T-helper 1 cell treated with Interleukin-12 subunit alpha and Interleukin-12 subunit beta and Interleukin-4 antibody, amounts not matched to agents 30 ng/mL and 1 ng/mL, for 36 hours (primary cell): ENCODE measurements around the gene ELN. TPM values are rescaled to one million over a fixed set of nuclear protein-coding genes. Genes with fewer than 3 reads are reported as not detected.

Source experiments
- intact Hi-C: fragments of 100-400 bp; cut with micrococcal nuclease; formaldehyde crosslinking; loops from one replicate; pipeline ENCODE4 v1.15.1; 2024
- total RNA-seq: library from RNA; stranded (reverse); gene quantifications from 2 replicates; pipeline ENCODE4 v1.2.3, GENCODE V29; 2022

The ELN gene
- total RNA-seq, 1 donor from 2014 or later = not detected

DNA sequence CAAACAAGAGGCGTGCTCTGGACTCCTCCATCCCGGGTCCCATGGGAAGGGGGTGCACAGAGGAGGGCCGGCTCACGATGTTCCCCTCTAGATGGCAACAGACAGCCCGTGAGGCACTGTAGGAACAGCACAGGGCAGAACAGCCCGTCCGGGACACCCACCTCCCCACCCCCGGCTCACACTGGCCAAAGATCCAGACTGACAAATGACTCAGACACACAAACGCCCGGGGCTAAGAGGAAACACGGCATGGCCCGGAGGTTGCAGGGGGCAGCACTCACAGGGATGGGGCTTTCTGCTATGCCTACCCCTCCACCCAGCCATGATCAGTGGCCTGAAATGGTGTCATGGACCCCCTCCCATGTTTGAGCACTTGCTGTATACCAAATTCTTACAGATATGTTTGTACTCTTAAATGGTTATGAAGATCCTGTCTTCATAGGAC lies 4.9 kb upstream of the ELN start:
- intact Hi-C loops = no loop called here

DNA sequence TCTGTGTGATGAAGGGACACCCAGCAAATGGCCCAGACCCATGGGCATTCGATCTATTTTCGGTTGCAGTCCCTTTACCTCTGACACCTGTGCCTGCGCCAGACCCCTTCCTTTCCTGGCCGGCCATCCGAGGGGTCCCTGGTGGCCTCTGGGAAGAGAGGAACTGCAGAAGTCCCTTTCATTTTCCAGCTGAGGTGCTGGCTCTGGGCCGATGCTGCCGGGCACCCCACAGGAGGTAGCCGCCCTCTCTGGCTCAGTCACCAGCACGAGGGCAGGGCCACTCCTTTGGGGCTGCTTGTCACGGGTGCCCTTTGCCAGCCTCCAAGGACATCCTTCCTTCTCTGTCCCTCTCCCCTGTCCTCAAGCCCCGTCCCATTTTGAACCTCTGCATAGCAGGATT lies 4.2 kb upstream of the ELN start:
- intact Hi-C loops = no loop called here

DNA sequence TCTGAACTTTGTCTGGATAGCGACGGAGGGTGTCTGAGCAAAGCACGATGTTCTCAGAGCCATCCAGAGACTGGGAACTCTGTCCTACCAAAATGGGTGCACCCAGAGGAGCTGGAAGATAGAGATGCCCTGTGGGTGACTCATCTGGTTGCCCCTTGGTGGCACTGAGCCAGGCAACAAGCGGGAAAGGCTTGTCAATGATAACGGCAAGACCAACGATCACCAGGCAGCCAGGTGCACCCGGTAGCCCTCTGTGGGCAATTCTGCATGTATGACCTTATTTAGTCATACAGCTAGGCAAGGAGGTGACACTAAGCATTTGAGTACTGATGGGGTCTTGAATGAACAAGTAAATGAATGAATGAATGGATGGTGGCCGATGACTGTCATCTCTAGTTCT lies 2.8 kb upstream of the ELN start:
- intact Hi-C loops = no loop called here

DNA sequence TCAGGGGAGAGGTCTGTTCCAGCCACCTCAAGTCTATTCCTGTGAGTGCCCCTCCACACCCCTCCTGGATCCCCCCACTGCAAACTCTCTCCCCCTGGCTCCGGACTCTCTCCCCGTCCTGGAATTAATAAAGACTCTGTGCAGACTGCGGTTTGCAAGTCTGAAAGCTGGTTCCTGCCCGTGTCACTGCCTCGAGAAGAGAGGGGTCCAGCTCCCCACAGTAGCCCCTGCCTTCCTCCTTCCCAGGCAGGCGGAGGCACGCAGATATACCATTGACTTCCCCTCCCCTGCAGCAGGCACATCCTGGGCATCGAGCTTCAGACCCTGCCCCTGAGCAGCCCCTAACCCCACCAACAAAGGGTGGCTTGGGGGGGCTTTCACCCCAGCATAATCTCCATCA lies 2.2 kb upstream of the ELN start:
- intact Hi-C loops = no loop called here

DNA sequence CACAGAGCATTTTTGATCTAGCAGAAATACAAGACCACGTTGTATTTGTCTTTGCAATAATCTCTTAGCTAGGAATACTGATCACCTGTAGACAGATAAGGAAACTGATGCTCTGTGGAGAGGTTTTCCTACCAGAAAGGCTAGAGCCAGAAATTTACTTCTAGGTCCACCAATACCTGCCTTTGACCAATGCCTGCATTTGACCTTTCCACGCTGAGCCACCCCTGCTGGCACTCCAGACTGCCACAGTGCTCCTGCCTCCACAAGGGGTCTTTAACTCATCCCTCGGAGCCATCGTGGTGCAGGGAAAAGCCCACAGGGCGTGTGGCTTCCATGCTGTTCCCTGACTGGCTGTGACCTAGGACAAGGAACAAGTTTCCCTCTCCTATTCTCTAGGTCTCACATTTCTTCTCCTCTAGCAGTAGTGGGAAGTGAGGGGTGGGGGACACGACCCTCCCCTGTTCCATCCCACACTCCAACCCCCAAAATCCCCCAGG lies 1.5 kb upstream of the ELN start:
- intact Hi-C loops = no loop called here

DNA sequence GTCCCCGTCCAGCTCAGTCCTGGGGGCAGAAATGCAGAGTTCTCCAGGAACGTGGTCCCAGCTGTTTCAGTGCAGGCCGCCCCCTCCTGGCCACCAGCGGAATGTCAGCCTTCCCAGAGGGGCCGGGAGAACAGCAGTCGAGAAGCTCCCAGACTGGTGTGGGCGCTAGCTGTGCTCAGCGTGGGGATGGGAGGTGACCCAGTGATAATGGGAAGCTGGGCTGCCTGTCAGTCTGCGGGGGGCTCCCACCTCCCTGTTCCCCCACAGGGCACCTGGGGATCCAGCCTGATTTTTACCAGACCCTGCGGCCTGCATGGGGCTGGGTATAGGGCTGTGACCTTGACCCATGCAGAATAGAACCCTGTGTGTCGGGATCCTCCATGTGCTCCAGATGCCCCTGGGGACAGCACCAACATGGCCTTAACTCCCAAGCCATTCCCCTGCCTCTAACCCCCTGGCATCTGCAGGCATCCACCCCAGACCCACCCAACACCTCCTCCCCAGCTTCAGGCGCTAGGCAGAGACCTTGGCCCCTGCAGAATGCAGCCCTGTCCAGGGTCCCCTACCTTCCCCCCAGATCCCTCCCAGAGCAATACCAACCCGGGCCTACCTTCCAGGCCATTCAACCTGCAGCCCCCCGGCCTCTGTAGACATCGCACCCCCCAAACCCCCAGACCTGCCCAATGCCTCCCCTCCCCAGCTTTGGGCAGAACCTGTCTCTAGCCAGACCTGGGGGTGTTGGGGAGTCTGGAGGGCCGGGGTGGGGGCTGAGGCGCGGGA lies 880 bp upstream of the ELN start:
- intact Hi-C loops = no loop called here

DNA sequence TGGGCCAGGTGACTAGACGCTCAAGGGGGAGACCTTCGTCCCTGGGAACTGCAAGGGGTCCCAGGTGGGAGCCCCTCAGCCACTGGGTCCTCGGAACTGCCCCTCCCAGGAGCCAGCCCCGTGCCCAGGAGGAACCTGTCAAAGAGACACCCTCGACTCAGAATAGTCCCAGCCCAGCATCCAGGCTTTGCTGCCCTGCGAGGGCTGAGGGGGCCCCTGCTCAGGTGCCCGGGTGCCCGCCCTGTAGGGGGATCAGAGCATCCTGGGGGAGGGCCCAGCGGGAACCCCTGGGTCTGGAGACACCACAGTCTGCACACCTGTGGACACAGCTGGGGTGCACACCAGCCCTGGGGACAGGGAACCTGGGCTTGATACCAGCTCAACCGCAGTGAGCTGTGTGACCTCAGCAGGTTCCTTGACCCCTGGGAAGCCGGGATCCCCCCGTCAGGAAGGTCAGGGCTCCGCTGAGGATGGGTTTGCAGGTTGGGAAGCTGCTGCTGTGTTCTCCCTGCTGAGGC lies 407 bp downstream of the ELN start:
- intact Hi-C loops = no loop called here

DNA sequence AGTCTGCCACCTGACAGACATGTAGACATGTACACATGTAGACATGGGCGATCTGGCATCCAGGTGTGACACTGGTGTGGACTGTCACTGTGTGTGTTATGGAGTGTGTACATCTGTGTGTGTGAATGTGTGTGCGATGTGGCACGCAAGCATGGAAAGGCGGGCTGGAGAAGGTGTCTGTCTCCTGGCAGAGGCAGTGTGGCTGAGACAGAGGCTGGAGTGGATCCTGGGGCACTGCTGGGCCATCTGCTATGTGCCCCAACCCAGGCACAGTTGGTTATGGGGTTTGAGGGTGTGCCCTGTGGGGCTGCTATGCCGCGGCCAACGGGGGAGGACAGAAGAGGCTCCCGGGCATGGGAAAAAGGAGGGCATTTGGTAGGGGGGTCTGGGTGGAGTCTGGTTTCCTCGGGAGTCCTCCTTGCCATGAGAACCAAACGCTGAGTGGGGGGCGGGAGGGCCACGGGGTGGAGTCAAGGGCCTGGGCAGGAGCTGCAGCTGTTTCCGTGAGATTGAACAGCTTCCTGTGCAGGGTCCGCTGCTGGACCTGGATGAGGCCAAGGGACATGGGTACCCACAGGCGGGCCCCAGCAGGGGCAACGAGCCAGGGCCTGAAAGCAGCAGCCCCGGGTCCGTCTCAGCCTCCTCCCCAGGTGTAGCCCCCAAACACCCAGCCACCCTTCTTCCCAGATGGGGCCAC lies 1.3 kb downstream of the ELN start:
- intact Hi-C loops = no loop called here

DNA sequence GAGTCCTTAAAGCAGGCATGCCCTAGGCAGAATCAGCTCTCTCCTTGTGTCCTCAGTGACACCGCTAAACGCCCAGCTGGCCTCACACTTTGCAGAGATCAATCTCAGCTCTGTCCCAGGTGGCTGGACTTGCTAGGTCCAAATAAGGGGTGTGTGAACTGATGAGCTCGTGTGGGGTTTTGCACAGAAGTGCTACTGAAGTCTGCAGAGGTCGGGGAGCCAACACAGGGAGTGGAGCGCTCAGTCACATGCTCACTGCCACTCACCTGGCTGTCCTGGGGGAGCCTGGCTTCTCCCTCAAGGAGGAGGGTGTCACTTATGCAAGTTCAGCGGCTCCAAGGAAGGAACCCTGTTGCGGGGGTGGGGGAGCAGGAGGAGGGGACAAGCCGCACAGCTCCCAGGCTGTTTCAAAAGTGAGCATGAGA lies 2.0 kb downstream of the ELN start:
- intact Hi-C loops = no loop called here

DNA sequence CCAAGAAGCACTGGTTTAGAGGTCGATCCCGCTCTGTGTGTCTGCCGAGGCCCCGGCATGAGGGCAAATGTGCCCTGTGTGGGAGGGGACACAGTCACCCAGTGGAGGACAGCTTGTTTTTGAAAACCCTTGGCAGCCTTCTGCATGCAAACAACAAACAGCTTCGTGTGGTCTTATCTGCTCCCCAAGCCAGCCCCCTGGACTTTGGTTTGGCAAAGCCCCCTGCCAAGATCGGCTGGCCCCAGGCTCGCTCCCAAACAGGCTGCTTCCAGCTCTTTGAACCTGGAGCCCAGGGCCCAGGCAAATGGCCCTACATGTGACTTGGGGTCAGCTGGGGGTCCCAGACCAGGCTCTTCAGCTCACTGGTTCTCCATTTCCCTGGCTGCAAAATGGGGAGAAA lies 2.9 kb downstream of the ELN start:
- intact Hi-C loops = no loop called here

DNA sequence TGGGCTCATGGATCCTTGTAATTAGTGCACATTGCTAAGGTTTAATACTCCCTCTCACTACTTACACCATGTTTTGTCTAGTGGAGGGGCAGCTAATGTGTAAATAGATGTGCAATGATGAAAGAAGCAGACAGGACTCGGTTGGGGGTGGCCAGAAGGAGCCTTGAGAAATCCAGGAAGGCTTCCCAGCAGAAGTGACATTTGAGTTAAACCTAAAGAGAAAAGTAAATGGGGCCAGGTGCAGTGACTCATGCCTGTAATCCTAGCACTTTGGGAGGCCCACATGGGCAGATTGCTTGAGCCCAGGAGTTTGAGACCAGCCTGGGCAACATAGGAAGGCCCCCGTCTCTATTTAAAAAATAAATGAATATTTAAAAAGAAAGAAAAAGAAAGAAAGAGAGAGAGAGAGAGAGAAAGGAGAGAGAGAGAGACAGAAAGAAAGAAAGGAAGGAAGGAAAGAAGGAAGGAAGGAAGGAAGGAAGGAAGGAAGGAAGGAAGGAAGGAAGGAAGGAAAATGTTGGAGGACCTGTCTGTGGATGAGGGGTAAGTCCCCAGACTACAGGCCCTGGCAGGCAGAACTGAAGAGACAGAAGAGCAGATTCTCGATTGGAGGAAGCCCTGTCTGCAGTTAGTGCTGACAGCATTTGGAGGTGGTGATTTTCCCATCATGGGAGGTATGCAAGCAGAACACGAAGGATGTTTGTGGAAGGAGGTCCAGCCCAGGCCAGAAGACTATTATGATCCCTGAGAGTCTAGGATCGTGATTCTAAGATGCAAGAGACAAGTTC lies 3.6 kb downstream of the ELN start:
- intact Hi-C loops = no loop called here

DNA sequence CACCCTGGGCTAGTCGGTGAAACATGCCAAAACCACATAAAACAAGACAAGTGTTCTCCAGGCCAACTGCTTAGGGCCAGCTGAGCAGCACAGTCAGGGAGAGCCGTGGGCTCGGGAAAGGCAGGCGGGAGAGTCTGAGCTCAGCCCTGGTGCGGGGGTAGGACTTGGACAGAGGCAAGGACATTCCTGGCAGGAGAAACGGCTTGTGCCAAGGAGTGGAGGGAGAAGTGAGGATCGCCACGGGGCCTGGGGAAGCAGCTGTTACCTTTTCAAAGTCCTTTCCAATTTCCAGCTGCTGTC lies 4.2 kb downstream of the ELN start:
- intact Hi-C loops = no loop called here

DNA sequence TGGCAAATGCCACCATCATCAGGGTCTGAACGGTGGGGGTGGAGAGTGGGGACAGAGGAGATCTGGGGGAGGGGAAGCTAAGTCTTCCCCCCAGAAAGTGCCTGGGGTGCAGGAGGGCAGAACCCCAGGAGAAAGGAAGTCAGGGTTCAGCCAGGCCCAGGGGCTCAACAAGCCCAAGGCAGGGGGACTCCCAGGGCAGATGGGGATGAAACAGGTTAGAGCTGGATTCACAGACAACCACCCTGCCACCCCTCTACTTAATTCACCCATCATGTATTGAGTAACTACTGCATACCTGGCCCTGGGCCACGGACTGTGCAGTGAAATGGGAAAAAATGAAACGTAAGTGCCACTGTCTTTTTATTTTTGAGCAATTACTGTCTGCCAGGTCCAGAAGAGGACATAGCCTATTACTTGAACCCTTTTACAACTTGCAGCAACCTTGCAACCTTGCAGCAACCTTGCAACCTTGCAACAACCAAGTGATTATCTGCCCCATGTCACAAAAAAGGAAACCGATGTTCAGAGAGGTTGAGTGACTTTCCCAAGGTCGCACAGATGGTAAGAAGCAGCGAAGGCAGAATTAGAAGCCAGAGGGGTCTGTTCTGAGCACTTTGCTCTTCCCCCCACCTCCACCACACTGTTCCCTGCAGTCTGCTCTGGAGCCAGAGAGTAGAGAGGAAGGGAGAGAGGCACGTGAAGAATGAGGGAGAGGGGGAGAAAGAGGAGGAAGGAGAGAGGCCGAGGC lies 4.8 kb downstream of the ELN start:
- intact Hi-C loops = no loop called here

DNA sequence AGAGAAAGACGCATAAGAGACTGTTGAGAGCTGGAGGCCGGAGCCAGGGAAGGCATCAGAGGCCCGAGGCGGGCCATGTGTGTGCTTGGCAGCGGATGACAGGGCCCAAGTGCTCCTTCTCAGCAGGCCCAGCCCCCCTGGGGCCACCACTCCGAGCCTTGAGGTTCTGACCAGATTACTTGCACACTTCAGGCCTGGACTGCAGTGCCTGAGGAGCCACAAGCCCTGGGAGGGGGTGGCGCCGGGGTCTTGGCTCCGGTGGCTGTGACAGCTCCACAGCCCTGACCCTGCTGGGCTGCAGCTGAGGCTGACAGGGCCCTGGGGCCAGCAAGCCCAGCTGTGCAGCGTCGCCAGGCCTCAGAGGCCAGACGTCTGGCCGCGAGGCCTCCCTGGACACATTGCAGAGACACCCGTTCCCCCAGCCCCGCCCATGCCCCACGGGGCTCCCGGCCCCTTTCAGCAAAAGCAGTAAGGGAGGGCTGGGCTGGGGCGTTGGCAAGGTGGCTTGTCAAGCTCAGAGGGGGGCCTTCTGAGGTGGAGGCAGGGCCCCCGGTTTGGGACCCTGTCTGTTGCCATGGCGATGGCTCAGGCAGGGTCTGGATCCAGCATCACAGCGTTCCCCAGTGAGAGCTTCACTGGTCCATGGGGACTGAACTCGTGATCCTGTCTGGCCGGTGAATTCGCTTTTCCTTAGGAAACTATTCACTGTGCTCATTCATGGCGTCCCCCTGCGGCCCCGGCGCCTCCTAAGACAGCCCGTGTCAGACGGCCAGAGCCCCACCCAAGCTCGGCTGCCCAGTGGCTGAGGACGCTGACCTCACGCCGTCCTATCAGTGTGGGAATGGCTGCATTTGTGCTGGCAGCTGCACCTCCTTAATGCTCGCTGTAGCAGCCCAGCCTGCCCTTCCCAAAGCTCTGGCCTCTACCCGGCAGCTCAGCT lies 5.7 kb downstream of the ELN start:
- intact Hi-C loops = no loop called here

DNA sequence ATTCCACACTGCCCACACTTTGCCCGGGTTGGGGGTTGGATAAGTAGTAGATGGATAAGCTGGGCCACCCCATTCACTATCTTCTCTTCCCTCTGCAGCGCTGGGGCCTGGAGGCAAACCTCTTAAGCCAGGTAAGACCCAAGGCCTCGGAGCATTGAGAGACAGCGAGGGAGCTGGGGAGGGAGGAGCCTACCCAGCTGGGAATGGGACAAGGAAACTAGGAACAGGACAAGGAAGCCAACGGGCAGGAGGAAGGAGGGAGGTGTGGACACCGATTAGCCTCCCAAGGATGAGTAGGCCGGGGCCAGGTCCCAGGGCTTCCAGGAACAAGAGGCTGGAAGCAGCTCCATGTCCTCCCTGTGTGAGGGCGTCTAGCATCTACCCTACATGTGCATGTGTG lies 9.6 kb downstream of the ELN start:
- intact Hi-C loops = no loop called here

DNA sequence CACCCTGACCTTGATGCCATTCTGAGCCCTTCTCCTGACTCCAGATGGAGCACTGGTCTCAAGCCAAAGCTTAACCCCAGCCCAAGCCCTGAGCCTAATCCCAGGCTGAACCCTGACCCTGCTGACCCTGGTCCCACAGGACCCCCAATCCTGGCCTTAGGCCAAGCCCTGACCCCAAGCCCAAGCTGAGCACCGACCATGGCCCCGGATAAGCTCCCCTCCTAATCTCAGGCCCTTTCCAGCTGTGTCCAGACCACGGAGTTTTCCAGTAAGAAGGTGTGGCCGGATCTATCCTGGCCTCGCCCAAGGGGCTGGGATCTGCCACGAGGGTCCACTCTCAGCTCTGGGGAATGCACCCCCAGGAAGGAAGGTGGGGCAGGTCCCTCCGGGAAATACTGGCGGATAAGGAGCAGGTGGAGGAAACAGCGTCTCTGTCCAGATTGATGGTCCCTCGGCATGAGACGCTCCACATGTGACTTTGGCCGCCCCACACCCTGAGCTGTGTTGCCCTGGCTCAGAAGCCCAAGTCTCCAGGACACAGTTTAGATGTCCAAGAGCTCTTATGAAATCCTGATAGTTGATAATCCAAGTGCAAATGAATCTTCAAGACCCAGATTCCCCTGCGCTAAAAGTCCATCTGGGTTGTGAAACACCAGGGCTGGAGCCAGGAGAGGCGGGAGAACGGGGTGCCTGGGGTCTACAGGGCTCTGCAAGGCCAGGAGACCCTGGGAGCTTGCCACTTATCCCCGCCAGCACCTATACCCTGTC lies 10.4 kb downstream of the ELN start:
- intact Hi-C loops = no loop called here

DNA sequence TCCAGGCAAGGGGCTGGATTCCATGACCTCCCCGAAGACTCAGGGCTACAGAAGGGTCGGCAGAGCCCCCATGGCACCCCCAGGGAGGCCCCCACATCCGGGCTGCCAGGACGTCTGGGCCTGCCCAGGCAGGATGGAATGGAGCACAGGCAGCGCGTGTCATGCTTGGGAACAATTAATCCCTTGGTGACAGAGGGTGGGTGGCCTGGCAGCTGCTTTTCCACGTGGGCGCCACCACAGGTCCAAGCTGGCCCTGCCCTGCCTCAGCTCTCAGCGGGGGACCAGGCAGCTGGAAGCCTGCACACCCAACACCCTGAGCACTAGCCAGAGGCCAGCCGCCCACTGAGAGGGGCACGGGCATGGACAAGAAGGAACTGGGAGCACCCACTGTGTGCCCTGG lies 11.4 kb downstream of the ELN start:
- intact Hi-C loops = no loop called here

DNA sequence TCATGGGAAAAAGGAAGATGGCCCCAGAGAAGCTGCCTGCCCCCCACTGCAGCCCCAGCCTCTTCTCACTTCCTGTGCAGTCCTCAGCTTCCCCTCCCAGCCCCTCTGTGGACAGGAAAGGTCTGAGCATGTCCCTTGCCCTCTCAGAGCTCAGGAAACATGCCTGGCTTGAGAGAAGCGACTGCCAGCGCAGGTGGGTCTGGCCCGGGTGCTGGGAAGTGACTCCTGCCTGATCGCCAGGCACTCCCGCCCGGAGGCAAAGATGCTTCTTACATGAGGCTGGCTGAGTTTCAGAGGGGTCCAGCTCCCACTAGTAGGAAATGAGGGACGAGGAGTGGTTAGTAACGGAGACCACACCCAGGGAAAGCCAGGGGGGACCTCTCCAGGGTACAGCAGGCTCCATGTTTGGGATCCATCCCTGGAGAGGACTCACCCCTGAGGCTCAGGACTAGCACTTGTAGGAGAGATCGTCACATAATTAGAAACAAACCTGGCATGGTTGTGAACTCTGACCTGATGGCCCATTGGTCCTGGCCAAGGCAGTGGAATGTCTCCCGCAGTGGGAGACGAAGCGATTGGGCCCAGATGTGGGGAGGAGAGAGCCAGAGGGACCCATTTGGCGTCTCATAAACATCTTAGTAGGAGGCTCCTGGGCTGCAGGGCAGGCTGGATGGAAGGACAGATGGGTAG lies 12.3 kb downstream of the ELN start:
- intact Hi-C loops = no loop called here
